GM18519 (cell line): ENCODE data around the gene NTRK3.

ENCODE experiments used
- ATAC-seq: cut with Tn5 transposase; IDR thresholded peaks from one replicate; pipeline ENCODE4 v1.9.1; 2021; ENCODE audit warnings: mild to moderate bottlenecking, moderate library complexity; ENCODE audit not compliant: unreplicated experiment, low FRiP score

Gene NTRK3

DNA sequence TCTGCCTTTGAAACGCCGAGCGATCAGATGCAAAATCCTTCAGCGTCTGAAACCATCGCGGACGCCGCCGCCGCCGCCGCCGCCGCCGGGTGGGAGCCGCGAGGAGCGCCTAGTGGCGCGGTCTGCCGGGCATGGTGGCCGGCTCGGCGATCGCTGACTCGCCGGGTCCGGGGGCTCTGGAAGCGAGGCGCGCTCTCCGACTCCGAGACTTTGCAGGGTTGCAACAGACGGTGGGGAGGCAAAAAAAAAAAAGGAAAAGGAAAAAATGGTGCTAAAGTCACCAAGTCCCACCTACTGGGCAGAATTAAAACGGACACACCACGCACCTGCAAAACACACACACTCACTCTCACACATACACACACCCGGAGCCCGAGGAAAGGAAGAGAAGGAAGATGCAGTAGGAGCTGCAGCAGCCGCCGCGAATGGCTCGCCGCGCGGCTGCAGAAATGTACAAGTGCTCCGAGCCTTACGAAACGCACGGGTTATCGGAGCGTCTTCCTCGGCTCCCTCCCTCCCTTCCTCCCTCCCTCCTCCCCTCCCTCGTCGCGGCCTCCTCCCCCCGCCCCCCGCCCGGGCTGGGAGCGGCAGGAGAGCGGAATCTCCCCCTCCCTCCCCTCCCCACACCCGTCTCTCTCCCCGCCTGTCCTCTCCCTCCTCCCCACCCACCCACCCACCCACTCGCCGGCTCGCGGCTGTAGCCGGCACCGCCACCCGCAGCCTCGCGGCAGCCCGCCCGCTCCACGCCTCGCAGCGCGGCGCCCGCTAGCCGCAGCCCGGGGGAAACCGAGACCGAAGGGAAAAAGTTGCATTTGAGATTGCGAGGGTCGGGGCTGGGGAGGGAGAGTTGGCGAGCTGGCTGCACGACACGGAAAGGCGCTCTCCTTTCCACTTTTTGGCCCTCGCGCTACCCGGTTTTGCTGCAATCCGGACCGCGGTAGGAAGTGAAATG is at the start of gene NTRK3:
TSS of gene NTRK3 (minus strand) at position 461 of the 952 bp plus-strand sequence. CDS start 586 bp downstream, outside the sequence.
- no peak for ATAC-seq

DNA sequence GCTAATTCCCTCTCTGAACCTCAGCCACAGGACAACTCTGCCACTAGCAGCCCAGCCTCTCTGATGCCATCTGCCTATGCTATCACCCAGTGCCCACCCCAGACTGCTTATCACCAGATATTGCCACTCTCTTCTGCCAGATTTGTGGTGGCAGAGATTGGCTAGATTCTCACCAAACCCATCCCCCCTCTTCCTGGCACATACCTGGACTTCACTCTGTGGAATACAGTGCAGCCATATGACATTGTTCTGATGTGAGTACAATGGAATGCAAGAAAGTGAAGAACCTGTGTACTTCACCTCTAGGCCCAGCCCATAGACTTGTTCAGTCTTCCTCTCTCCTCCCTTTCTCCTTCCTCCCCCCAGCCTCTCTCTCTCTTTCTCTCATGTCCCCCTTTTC is 46.9 kb upstream of the NTRK3 start:
- ATAC-seq, result no peak

DNA sequence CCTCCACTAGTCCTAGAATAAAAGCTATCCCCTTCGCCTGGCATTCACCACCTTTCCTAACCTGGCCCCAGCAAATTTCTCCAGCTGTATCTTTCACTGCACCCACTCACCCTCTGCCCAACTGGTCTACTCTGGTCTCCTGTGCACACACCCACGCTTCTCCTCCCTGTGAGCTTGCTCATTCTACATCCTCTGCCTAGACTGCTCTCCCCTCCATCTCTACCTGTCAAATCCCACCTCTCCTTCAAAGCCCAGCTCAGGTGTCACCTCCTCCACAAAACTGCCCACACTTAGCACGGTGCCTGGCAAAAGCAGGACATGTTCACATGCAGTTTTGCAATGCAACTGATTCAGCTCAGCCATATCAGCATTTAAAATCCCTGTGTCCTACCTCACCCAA is 45.8 kb upstream of the NTRK3 start:
- no peak for ATAC-seq

DNA sequence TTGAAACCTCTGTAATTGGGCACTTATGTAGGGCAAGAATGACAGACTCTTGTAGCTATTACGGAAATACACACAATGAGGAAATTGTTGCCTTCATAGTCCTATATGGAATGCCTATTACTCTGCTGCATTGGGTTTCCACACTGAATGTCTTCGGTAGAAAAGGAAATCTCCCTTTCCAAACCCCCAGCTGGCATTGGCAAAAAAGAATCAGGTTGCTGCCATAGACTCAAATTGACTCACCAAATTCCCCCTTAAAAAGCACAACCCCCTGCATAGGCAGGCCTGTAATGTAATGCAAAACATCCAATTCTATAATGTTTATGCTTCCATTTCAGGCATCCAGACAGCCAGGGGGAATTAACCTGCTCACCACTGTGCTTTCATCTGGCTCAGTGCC is 44.8 kb upstream of the NTRK3 start:
- no peak for ATAC-seq

DNA sequence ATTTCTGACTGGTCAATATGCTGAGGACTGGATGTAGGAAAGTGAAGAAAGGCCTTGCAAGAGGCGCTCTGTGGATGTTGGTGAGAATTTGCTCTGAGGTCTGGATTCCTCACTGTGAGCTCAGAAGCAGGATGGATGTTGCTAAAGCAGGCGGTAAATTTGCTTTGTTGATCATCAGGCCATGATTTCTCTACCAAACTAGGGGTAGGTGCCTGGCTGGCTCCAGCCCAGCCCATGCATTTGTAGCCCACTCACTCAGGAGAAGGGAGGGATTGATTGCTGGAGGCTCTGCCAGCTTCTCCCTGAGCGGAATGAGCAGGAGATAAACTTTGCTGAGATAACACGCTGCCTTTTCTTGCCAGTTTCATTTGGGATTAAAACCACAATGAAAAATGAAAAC is 44.3 kb upstream of the NTRK3 start:
- no peak for ATAC-seq

DNA sequence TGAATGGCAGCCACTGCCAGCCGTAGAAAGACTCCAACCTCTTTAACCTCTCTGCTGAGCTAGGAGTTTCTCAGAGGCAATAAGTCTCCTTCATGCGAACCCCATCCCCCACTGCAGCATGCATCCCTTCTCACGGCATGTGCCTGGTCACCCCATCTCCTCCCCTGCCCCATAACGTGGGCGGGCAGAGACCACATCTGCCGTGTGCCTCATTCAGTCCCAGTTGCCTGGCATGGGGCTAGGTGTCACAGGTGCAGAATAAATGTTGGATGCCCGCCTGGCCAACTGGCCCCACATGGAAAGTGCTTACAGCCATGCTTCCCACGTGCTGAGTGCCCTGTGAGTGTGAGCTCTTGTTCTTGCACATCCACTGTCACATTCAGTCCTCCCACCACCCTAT is 43.5 kb upstream of the NTRK3 start:
- ATAC-seq, result no peak

DNA sequence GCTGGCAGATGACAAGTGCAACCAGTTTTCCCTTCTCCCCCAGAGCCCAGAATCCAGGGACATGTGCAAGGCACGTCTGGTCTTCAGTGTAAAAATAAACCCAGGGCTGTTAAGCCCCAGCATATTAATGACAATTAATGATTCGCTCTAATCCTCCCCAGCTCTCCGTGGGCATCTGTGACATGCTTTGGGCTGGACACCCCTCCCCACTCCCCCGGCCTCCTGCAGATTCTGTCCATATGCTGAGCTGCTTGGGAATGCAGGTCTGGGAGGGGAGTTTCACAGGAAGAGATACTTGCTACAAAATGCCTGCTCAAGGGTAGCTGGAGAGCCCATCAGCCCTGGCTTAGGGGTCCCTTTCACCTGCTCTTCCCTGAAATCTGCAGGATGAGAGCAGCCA is 43.0 kb upstream of the NTRK3 start:
- ATAC-seq, result no peak

DNA sequence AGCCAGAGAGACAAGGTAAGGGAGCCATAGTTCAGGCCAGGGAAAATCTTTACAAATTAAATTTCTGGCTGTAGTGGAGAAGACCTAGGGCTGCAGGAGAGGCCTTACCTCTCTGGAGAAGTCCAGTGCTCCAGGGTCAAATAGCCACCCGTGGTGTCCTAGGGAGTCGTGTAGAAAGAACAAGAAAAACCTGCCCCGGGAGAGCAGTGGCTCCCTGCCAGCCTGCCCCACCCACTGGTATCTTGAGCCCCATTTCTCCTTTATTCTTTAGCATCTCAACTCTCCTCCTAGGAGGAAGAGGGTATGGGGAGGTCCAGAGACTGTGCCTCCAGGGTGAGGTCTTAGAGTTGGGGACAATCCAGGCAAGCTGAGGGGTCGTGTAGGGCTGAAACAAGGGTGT is 32.1 kb upstream of the NTRK3 start:
- ATAC-seq, result no peak

DNA sequence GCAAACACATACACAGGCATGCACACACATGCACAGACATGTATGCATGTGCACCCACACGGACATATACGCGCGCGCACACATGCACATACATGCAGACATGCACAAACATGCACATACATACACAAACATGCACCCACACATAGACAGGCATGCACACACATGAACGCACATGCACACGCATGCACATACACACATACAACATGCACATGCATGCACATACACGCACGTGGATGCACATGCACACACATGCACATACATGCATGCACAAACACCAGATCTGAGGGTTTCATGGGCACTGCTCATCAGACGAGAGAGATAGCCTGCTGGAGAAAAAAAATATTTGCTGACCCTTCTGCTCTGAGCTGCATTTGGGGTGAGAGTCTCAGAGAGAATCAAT is 31.7 kb upstream of the NTRK3 start:
- ATAC-seq, result no peak

DNA sequence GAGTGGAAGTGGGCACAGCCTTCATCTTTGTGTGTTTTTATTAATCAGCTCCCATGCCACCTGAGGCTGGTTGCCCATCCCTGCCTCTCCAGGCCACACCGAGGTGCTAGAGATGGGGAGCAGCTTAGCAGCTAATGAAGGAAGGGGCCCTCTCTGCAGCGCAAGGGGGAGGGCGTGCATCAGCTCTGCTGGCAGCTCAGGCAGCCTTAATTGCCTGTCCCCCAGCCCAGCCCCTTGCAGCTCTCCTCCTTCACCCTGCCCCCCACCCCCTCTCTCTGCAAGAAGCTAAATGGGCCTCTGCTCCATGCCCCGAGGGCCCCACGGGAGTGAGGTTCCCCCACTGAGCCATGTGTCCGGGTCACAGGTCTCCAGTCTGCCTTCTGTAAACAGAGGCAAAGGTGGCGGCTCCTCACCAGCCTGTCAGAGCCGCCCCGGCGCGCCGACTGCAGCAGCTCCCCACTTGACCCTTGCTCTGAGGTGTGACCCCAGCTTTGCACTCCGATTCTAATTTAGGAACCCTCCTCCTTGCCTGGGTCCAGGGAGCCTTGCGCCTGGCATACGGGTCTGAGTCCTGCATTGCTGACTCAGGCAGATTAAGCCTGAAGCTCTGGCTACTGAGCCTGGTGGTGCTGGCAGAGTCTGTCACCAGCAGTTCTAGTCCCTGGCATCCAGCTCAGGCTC is 27.9 kb upstream of the NTRK3 start:
- ATAC-seq, result no peak

DNA sequence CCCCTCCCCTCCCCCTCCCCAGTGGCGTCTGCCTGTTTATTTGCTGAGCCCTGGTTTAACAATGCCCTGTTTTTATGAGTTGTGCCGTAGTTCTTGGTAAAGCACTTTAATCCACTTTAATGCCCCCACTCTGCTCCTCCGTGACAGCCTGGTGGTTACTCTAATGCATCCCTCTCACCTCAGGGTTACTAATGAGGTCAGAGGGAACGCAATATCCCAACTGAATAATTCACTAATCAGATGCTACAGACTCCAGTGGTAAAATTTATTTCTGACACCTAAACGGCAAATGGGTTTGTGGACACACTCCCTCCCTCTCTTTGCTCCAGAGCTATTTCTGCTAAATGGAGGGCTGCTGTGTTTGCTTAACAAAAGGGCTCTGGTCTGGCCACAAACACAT is 26.1 kb upstream of the NTRK3 start:
- ATAC-seq, result no peak

DNA sequence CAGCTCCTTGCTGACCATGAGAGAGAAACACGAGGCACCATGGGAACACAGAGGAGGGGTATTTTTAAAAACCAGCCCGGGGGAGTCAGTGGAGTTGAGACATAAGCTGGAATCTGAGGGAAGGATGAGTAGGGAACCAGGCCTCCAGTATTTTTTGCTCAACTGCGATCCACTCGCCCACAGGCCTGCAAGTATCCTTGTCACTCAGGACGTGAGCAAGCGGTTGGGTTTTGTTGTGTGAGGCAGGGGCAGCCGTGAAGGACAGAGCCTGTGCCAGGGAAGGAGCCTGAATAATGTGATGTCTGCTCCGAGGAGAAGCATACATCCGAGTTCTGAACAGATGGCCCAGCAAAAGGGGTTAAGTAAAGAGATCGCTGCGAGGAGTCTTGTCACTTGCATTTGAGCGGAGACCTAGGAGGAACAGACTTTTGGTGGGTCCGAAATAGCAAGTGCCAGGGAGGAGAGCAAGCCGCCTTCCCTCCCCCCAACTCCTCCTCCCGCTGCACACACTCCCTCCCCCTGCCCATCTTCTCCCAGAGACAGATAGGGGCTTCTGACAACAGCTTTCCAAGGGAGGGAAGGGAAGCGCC is 20.4 kb upstream of the NTRK3 start:
- ATAC-seq, result no peak

DNA sequence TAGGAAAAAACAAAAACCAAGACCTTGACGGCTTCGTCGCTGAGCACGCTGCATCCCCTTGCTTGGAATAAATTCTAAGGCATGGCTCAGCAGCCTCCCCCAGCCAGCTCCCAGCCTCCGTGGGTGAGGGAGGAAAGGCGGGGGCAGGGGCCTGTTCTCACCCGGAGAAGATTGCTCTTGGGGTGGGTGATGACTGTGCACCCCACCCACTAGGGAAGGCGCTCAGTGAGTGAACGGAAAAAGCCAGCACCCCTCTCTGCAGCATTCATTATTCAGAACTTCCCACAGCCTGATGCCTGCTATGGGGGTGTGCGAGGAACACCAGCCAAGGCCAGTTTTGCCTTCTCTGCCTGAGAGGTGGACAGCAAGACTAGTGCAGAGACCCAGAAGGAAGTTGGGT is 19.3 kb upstream of the NTRK3 start:
- ATAC-seq, result no peak

DNA sequence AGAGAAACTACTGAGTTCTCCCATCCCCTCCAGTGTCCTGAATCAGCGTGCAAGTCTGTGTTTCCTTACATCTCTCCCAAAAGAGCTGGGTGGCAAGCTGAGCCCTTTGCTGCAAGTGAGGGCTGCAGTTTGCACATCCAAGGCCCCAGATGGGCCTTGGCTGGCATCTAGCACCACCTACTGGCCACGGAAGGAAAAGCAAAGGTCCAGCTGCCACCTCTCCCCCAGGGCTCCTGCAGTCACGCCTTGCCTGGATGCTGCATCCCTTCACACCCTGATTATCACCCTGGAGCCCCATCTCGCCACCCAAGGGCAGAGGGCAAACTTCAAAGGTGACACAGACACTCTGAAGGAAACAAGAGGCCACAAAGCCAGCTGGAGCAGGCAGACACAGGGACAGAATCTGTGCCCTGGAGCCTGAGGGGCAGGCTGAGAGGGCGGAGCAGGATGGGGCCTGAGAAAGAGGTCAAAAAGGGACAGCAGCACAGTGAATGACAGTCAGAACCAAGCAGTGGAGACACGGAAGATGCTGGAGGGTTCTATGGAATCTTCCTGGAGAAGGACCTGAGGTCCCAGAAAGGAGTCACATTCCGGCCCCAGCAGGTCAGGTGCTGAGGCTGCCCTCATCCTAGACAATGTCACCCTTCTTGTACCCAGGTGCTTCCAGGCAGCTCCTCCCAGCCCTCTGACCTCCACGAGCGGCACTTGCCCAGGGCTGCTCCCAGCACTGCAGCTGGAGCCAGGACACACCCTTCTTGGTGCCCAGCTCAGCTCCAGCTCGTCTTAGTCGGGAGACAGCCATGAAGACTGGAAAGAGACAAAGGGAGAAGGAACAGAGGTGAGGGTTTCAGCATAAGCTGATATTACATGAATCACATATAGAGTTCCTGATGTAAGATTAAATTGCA is 18.3 kb upstream of the NTRK3 start:
- ATAC-seq, result peak; percentile 85

DNA sequence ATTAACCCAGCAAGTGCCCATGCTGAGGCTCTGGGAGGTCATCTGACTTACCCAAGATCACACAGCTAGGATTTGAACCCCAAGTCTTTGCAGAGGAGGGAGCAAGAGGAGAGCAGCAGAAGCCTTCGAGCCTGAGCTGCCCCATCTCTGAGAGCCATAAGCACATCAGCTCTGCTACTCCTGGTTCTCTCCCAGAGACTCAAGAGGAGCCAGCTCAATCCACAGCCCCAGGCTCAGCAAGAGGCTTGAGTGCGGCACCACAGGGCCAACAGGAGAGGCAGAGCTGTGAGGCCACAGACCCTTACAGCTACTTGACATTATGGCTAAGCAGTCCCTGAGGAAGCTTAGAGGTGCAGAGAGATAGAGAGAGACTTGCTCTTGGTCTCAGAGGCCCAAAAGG is 15.9 kb upstream of the NTRK3 start:
- no peak for ATAC-seq

DNA sequence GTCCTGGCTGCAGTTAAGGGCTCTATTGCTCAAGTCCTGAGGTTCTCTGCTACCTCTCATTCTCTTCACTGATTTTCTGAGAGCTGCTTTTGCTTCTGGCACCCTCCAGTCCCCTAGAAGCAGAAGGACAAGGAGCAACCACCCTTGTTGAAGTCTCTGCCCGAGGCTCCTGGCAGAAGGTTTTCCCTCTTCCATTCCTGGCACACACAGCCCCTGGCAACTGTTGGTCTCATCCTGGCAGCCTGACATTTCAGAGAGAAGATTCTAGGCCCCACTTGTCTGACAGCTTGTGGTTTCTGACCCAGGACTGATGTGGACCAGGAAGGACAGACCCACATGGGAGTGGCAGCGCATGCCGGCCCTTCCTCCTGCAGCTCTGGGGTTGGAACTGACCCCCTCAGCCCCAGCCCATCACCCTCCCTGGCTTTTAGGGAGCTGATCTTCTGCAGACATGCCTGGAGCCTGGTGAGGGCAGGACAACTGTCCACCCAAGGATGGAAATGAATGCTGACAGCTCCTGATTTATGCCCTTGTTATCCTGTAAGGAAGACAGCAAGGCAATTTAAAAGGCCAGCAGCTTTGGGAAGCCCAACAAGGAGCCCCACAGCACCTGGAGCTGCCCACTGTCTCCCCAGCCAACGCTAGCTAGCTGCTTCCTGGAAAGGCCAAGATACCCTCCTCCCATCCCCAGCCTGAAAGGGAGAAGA is 13.0 kb upstream of the NTRK3 start:
- no peak for ATAC-seq

DNA sequence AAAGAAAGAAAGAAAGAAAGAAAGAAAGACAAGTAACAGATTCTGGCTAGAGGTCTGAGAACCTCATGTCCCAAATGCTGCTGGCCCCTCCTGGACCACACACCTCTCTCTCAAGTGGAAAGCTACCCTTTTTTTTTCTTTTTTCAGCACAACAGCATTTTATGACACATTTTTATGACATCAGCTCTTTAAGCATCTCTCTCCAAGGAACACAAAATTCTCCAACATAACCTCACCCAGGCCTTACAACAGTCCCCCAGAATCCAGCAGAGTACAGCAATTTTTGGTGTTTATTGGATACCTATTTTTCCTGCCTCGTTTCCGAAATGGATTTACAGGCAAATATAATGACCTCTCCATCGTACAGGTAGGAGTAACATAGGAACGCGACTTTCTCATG is 11.2 kb upstream of the NTRK3 start:
- no peak for ATAC-seq

DNA sequence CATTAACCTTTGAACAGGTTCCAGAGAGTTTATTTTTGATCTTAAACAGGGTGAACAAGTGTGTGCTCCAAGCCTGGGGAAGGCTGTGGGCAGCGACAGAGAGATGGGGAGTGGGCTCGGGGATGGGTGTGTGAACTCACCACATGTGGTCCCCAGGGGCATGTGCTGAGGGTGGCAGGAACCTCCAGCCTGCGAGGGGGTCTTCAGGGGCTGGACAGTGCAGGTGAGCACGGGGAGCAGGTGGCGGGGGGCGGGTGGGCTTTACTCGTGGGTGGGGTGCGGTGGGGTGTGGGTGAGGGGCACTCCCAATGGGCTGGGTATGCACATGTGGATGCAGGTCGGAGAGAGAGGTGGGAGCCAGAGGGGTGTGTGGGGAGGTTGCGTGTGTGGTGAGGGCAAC is 9.6 kb upstream of the NTRK3 start:
- ATAC-seq, result no peak

DNA sequence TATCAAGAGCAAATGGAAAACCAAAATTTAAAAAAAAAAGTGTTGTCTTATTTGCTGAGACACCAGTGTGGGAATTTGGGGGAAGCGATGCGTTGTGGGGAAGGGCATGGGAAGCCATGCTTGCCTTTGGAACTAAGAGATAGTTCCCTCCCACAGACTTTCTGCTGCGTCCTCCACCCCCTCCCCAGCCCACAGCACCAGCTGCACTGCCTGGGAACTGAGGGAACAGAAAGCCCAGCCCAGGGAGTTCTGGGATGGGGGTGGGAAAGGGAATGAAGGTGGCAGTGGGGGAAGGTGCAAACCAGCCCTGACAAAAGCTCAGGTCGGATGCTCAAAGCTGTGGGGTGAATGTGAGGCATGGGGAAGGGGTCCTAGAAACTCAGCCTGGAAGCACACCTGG is 8.1 kb upstream of the NTRK3 start:
- no peak for ATAC-seq

DNA sequence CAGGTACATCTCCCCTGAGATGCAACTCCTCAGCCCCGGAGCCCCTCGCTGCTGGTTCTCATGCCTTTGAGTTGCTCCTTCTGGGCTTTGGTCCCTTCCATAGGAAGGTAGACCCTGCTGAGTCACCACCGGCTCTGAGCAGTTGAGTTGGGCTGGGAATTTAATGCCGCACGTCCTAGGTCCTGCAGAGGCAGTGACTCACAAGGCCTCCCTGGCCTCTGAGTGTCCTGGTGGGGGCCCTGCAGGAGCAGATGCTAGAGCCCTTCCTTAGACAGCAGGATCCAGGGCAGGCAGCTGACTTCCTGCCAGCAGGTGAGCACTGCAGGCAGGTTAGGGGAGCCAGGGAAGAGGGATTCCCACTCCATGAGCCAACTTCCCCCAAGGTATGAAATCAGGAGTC is 5.5 kb upstream of the NTRK3 start:
- ATAC-seq, result no peak
